NCI-H524 treated with DMSO at 0.1 percent for 48 hours (cell line): Measurements from ENCODE around the gene PCA3.

Experiments
- DNase-seq: peaks from one replicate; lab custom pipeline; 2025; lab: John Stamatoyannopoulos, UW

Gene PCA3

GRCh38 chr9:76756941-76757673, 7.1 kb upstream of the PCA3 start:
- no peak for DNase-seq

- no peak for DNase-seq
These were observed 5.8 kb upstream of the PCA3 start for GRCh38 chr9:76758476-76758875.

GRCh38 chr9:76759732-76760131, 4.5 kb upstream of the PCA3 start:
- DNase-seq = no peak

- DNase-seq = no peak
These were observed 2.8 kb upstream of the PCA3 start for GRCh38 chr9:76761448-76761847.

DNA sequence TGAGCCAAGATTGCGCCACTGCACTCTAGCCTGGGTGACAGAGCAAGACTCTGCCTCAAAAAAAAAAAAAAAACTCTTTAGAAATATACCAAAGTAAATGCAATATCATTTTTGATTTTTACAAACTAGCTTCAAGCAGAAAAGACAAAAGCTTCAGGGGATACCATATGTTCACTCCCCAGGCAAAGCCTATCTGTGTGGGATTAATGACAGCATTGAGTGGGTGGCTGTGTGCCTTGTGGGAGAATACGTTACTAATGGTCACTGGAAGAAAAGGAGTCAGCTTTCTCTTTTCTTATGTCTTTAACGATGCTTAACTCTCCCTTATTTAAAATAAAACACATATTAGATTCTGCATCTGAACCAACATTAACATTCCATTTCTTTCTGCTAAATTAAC, 1.9 kb downstream of the PCA3 start:
- DNase-seq = no peak

- DNase-seq = no peak
These were observed 8.6 kb downstream of the PCA3 start for GRCh38 chr9:76772686-76773445.

DNA sequence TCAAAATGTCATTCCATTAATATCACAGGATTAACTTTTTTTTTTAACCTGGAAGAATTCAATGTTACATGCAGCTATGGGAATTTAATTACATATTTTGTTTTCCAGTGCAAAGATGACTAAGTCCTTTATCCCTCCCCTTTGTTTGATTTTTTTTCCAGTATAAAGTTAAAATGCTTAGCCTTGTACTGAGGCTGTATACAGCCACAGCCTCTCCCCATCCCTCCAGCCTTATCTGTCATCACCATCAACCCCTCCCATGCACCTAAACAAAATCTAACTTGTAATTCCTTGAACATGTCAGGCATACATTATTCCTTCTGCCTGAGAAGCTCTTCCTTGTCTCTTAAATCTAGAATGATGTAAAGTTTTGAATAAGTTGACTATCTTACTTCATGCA, 20.6 kb downstream of the PCA3 start:
- DNase-seq = no peak

DNA sequence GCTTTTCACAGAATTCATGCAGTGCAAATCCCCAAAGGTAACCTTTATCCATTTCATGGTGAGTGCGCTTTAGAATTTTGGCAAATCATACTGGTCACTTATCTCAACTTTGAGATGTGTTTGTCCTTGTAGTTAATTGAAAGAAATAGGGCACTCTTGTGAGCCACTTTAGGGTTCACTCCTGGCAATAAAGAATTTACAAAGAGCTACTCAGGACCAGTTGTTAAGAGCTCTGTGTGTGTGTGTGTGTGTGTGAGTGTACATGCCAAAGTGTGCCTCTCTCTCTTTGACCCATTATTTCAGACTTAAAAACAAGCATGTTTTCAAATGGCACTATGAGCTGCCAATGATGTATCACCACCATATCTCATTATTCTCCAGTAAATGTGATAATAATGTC, 21.3 kb downstream of the PCA3 start:
- no peak for DNase-seq

- DNase-seq = no peak
These were observed 23.4 kb downstream of the PCA3 start for GRCh38 chr9:76787677-76788076.

DNA sequence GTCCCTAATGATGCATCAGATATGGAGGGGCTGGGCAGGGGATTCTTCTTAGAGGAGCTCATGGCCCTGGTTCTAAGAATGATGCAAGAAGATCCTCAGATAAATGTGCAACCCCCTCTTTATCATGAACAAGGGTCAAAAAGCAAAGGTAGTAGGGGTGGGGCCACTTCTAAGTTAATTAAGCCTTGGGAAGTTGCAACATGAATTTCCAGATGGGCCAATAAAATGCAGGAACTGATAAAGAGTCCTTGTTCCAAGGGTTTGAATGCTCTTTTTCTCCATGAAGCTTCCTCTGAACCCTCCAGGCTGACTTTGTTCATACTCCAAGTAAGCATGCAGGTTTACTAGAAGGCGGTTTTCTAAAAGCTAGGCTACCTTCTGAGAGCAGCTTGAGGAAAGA, 25.6 kb downstream of the PCA3 start:
- no peak for DNase-seq

DNA sequence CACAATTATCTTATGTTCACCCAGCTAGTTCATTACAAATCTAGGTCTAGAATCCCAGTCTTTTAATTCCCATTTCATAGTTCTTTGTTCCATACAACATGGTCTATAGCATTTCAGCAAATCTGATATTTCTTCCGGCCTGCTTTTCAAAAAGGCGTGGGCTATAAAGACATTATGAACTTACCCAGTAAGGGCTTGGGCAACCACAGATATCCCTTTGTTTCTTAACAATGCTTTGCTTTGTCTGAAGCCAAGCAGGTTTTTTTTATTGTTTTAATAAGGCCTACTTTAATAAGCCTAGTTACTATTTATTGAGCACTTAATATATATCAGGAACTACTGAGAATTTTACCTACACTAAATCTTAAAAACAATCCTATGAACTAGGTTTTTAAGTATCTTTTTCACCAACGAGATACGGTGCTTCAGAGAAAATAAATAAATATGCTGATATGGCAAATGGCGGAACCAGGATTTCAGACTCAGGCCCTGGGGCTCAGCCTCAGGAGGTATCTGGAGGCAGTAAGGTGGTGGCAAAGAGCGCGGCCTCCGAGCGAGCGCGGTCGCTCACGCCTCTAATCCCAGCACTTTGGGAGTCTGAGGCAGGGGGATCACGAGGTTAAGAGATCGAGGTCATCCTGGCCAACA, 29.7 kb downstream of the PCA3 start:
- no peak for DNase-seq

DNA sequence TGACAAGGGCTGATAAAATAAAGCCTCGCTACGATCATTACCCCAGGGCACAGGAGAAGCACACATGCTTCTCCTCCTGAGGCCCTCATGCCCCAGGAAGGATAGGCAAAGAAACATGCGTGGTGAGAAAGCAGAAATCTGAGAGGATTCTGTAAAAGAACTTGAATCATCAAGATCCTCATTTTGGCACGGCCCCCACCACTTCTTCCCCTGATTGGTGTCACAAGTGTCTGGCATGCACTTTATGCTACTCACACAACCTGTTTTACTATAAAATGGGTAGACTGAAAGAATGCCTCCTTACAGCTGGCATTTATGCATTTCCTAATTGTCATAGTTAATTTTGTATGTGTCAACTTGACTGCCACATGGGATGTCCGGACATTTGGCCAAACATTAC, 32.1 kb downstream of the PCA3 start:
- DNase-seq = no peak

- DNase-seq = no peak
These were observed 34.3 kb downstream of the PCA3 start for GRCh38 chr9:76798527-76798926.

DNA sequence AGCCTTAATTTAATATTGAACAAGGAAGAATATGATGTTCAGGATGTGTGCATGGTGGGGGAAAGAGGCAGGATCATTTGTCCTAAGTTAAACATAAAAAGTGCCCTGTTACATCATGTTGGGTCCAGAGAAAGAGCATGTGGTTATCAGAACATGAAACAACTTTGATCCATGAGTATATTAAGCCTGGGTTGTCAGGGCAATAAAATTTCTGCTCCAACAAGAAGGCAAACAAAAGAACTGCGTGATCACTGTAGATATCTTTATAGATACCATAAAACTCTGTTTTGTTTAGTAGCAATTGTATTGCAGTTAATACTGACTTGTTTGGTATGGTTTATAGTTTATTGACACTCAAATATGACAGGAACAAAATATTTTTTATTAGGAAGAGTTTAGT, 35.2 kb downstream of the PCA3 start:
- no peak for DNase-seq

GRCh38 chr9:76800901-76801300, 36.7 kb downstream of the PCA3 start:
- no peak for DNase-seq

GRCh38 chr9:76803083-76803482, 38.8 kb downstream of the PCA3 start:
- no peak for DNase-seq

DNA sequence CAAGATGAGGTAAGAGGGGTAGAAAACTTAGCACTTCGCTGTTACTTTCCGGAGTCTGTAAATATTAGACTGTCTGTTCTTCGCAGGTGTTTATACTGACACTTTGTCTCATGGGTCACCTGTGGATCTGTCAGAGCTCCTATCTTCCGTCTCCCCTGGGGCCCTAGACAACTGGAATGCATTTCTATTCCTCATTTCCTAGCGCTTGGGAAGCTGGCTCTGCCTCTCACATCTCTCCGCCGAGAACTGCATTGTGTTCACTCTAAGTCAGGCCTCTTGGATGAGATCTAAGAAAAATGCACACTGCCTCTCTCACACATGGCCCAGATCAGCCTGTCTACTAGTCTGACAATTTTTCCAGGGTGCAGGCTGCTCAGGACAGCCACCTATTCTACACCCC, 39.5 kb downstream of the PCA3 start:
- no peak for DNase-seq

DNA sequence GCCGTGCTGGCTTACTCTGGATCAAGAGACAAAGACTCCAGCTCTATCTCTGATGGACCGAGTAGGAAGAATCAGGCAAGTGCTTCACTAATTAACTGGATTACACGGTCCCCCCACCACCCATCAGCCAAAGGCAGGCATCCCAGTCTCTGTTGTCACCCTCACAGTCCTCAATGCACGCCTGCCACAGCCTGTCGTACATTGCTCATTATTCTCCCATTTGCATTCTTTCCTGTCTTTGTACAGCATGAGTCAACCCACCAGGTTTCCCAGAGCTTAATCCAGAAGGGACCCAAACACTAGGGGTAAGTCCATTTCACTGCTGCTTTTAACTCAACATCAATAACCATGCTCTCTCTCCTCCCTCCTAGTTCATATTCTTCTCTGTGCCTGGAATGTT, 44.4 kb downstream of the PCA3 start:
- DNase-seq = no peak

DNA sequence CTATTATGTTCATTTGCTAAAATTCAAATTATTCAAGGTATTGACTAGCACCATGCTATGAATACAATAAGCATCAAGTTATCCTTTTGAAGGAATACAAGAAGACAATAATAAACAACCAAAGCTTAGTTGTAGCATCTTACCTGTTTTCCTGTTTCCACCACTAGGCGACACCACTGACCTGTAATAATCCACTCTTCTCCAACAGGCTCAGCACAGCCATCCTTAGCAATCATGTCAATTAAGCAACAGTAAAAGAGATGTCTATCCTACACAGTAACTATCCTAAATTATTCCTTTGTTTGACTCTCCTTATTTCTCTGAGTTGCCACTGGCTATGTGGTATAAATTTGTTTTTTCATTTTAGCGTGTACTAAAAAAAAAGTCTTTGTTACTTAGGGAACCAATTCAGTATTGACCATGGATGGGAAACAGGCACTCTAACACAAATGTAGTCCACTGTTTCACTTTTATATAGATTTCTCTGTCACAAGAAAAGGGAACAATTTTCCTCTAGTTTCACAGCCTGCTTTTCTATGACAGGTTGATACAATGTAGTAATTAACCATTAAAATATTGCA, 46.2 kb downstream of the PCA3 start:
- no peak for DNase-seq

GRCh38 chr9:76812591-76812990, 48.4 kb downstream of the PCA3 start:
- no peak for DNase-seq

GRCh38 chr9:76817489-76817888, 53.3 kb downstream of the PCA3 start:
- no peak for DNase-seq

DNA sequence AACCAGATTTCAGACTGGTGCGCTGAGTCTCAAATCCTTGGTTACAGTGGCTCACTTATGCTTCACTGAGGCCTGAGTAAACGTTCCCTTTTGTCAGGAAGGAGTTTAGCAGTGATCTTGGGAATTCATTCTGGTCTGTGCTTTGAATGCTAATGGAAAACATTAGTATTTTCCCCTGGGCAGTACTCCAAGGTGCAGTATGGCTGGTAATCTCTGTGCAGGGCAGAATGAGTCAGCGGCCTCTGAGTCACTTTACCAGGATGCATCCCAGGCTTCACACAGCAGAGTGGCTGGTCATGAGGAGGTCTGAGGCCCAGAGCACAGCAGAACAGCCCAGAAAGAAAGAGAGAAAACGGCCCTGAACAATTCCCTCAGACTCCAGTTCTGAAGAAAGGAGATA, 54.0 kb downstream of the PCA3 start:
- DNase-seq = no peak

DNA sequence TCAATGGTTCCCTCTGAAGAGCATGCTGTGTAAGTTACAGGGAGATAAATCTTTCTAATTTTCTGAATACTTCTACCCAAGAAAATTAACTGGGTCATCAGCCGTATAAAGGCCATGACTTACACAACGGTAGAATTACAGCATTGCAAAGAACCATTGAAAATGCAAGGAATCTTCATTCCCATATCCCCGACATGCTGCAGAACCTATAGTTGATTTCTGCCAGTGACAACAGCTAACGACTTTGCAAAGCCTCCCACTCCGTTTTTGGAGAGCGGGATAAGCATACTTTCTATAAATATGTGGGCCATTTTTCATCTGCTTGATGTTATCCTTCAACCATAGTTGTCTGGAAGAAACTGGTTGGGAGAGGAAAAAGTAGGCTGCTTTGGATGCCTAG, 56.2 kb downstream of the PCA3 start:
- DNase-seq = no peak
